K562 (cell line): ENCODE data around the gene POLK. TPM values are rescaled to one million over a fixed set of nuclear protein-coding genes. Genes with fewer than 3 reads are reported as not detected.

ENCODE experiments used
- ATAC-seq: fragments of 200-7000 bp; cut with Tn5 transposase; 3 replicates; pipeline ENCODE4 v1.9.1; 2020; ENCODE audit warnings: moderate library complexity
- BruUV-seq: library from RNA; stranded (reverse); fragments of 400-500 nt; replicated peaks from 2 replicates; lab custom pipeline; 2021; lab: Mats Ljungman, UMichigan
- CTCF ChIA-PET: fragments of 300-600 bp; formaldehyde crosslinking; extraction: SDS; loops from one replicate; lab custom pipeline; 2021; ENCODE audit warnings: low intra/inter-chr PET ratio; lab: Yijun Ruan, JAX
- POLR2A ChIA-PET: fragments of 300-600, 350-650 bp; sonication (Branson Sonifier 250); formaldehyde crosslinking; extraction: SDS; loops from one replicate; lab custom pipeline; 2021; ENCODE audit warnings: antibody characterized with exemption, inconsistent platforms; lab: Yijun Ruan, JAX
- DNase-seq, 4 experiments: peaks; one replicate each; pipeline versions ENCODE4 v3.0.0 to v3.0.0-alpha.2; 2011 to 2018; ENCODE audit warnings: low spot score in 3 of 4, mixed read lengths in 3 of 4; ENCODE audit errors: extremely low read depth in 1 of 4
- FAIRE-seq: peaks from 2 replicates; lab custom pipeline; 2011; peaks lifted over from hg19 to GRCh38; lab: Jason Lieb, UNC
- H2AFZ ChIP-seq: 2 replicates; pipeline ENCODE4 v1.6.0; 2011; ENCODE audit warnings: low read depth, low read length, control low read depth, inconsistent platforms
- H3K27ac ChIP-seq: fragments of 200-600 bp; 3 replicates; pipeline ENCODE4 v1.8.0; 2011; ENCODE audit warnings: low read depth, mild to moderate bottlenecking, control low read depth, inconsistent platforms, low read length, moderate library complexity, mixed read lengths; ENCODE audit errors: extremely low read depth
- H3K27me3 ChIP-seq, 2 experiments: fragments of 300-600 bp in 1 of 2; 2 replicates in 1 of 2; 3 replicates in 1 of 2; pipeline versions ENCODE4 v1.6.0 to v1.8.0; 2011; ENCODE audit warnings: inconsistent platforms in 2 of 2, low read length in 2 of 2, mild to moderate bottlenecking in 1 of 2, mixed read lengths in 1 of 2, moderate library complexity in 1 of 2; ENCODE audit not compliant: control insufficient read depth in 2 of 2, insufficient read depth in 2 of 2
- H3K36me3 ChIP-seq: fragments of 300-600 bp; 3 replicates; pipeline ENCODE4 v1.8.0; 2011; ENCODE audit warnings: mild to moderate bottlenecking, low read length, inconsistent platforms; ENCODE audit not compliant: control insufficient read depth, insufficient read depth
- H3K4me1 ChIP-seq, 2 experiments: fragments of 200-600 bp in 1 of 2; replicated peaks in 1 of 2; 2 replicates in 1 of 2; 3 replicates in 1 of 2; pipeline versions ENCODE4 v1.5.1 to v1.8.0; 2011; ENCODE audit warnings: inconsistent platforms in 2 of 2, low read length in 2 of 2, mild to moderate bottlenecking in 1 of 2, mixed read lengths in 1 of 2, moderate library complexity in 1 of 2; ENCODE audit not compliant: control insufficient read depth in 2 of 2, insufficient read depth in 2 of 2
- H3K4me2 ChIP-seq: 2 replicates; pipeline ENCODE4 v1.6.1; 2011; ENCODE audit warnings: low read length, control low read depth, inconsistent platforms, mixed read lengths; ENCODE audit not compliant: insufficient read depth
- H3K4me3 ChIP-seq: fragments of 200-600 bp; sonication (generic), shearing (Covaris generic); 2 replicates; pipeline ENCODE4 v1.5.1; 2016; ENCODE audit warnings: control low read depth, inconsistent platforms
- H3K79me2 ChIP-seq: fragments of 200-600 bp; 3 replicates; pipeline ENCODE4 v1.8.0; 2011; ENCODE audit warnings: low read length, inconsistent platforms; ENCODE audit not compliant: control insufficient read depth, insufficient read depth
- H3K9ac ChIP-seq, 2 experiments: 2 replicates each; pipeline versions ENCODE4 v1.6.0 to v1.6.1; 2011; ENCODE audit warnings: low read depth in 2 of 2, low read length in 2 of 2, control low read depth in 1 of 2, inconsistent platforms in 1 of 2, mild to moderate bottlenecking in 1 of 2, mixed read lengths in 1 of 2; ENCODE audit not compliant: insufficient read depth in 1 of 2
- H3K9me1 ChIP-seq: one replicate; pipeline ENCODE4 v1.6.0; 2011; ENCODE audit warnings: inconsistent platforms, mild to moderate bottlenecking, low read length, moderate library complexity; ENCODE audit not compliant: control insufficient read depth, insufficient read depth
- H3K9me3 ChIP-seq: replicated peaks from 2 replicates; pipeline ENCODE4 v1.5.1; 2011; ENCODE audit warnings: low read depth, low read length, inconsistent platforms; ENCODE audit not compliant: control insufficient read depth, insufficient read depth
- H4K20me1 ChIP-seq: replicated peaks from 2 replicates; pipeline ENCODE4 v1.6.1; 2011; ENCODE audit warnings: low read length, inconsistent platforms, mixed read lengths; ENCODE audit not compliant: control insufficient read depth, insufficient read depth
- C11orf30 ChIP-seq: fragments of 450-650 bp; IDR thresholded peaks from 2 replicates; pipeline ENCODE4 v1.6.1; 2016; ENCODE audit warnings: low read depth, mild to moderate bottlenecking
- GTF2E2 ChIP-seq: fragments of 200-800 bp; sonication (Bioruptor generic); IDR thresholded peaks from 2 replicates; pipeline ENCODE4 v1.6.1; 2016; ENCODE audit warnings: missing genetic modification characterization, missing compliant biosample characterization
- MBD2 ChIP-seq: sonication (generic); IDR thresholded peaks from 2 replicates; pipeline ENCODE4 v1.6.1; 2016; ENCODE audit warnings: low read depth, borderline replicate concordance
- TFAM ChIP-seq: fragments of 250-450 bp; sonication (Bioruptor Pico); conservative IDR thresholded peaks from 2 replicates; pipeline ENCODE4 v1.5.0; 2021; ENCODE audit warnings: mild to moderate bottlenecking, moderate library complexity
- ZKSCAN1 ChIP-seq: fragments of 150-350 bp; IDR thresholded peaks from 2 replicates; pipeline ENCODE4 v1.6.1; 2016; ENCODE audit warnings: low read depth, low read length
- ZNF316 ChIP-seq: fragments of 450-650 bp; IDR thresholded peaks from 2 replicates; pipeline ENCODE4 v1.6.1; 2016
- WGBS: fragments of 100-300 bp; shearing (Covaris generic); methylation state at CpG from one replicate; pipeline ENCODE4 v1.1.6; 2016; ENCODE audit warnings: low coverage, mixed read lengths; ENCODE audit not compliant: insufficient coverage; ENCODE audit errors: missing lambda C conversion rate; 5-methylcytosine and 5-hydroxymethylcytosine counted together
- in situ Hi-C: fragments of 300-500 bp; cut with MboI; formaldehyde crosslinking; loops from 4 replicates; pipeline ENCODE4 v1.15.0; 2018; ENCODE audit warnings: inconsistent platforms, mixed read lengths
- intact Hi-C: fragments of 100-400 bp; cut with micrococcal nuclease; formaldehyde crosslinking; loops from 2 replicates; pipeline ENCODE4 v1.14.2; 2022
- polyA plus RNA-seq, 8 experiments: library from polyadenylated mRNA; depleted of rRNA in 4 of 8; stranded (reverse) in 5 of 8; unstranded in 3 of 8; fragments of >200 nt; fragmentation: Nextera tagmentation in 2 of 8; fragmentation: Illumina TruSeq in 1 of 8; extraction: Ambion mirVana in 2 of 8; extraction: Trizol in 1 of 8; gene quantifications; 2 replicates each; pipeline versions ENCODE4 v1.2.1 to v1.2.3, GENCODE V29; 2011 to 2014; ENCODE audit warnings: inconsistent platforms in 1 of 8, missing spikeins in 1 of 8
- total RNA-seq, 7 experiments: library from RNA; depleted of rRNA in 6 of 7; stranded (reverse); fragments of >200 nt in 6 of 7; fragmentation: Illumina TruSeq in 2 of 7; extraction: Trizol in 2 of 7; gene quantifications; 2 replicates each; pipeline versions ENCODE4 v1.2.1 to v1.2.3, GENCODE V29; 2011 to 2021; ENCODE audit warnings: low replicate concordance in 1 of 7

The POLK gene
- total and polyA plus RNA-seq, 9 of the 15 experiments (the other 6 are each of a cell fraction or from before 2014, with no cell fraction given) = 6.1 to 31.6 (median 16.5) TPM

DNA sequence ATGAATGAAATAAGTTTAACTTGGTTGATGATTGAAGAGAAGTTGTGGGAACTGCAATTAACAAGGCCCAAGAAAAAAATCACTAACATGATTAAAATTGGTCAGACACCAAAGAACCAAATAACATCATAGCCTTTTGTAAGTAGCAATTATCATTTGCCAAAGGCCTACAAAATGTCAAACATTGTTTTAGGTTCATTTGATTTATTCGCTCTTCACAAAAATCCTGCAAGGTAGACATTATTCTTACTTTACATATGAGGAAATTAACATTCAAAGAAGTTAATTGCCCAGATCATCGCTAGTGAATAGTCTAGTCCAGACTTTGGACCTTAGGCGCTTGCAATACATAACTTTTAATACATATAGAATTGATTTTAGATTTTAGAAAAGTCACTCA is 2.6 kb downstream of the POLK start:
- FAIRE-seq = no peak
- no peak for ATAC-seq
- no peak for DNase-seq
- Histone ChIP-seq H3K27me3 (no peaks in the 10 kb centered on the region), H3K4me3 (no peak overlapping the region), H2AFZ (no peak overlapping the region), H3K4me2 (no peak overlapping the region; the same call in 1 of the 2 replicates), H3K9ac (no peak overlapping the region), H3K4me1 (peaks cover 2 to 8% of the 10 kb centered on the region in 2 experiments; a peak in 2 of 5 replicates), H3K27ac (no peak overlapping the region), H3K36me3 (peaks cover 5% of the 10 kb centered on the region), H3K9me3 (no peaks in the 10 kb centered on the region), H3K9me1 (no peaks in the 10 kb centered on the region), H4K20me1 (0 out of 2 replicates have a peak, but pooled peaks cover 5% of the 10 kb centered on the region), H3K79me2 (peaks cover 96% of the 10 kb centered on the region)
- no TSS peak for BruUV-seq
- intact Hi-C loops = loop anchor here (5.0 kb wide), 3 partner anchors 53 to 153 kb away; no protein-coding TSS in a partner anchor
- in situ Hi-C loops = no loop called here
- WGBS = 94% methylated on average over 3 of the region's 3 CpGs
- POLR2A ChIA-PET = no interaction called here
- TF ChIP-seq C11orf30 = peak; percentile 39; the same call in 1 of the 2 replicates
- peak; percentile 54 for TF ChIP-seq ZNF316
- no peak for TF ChIP-seq TFAM (CRISPR knock-in tag)
- CTCF ChIA-PET = no interaction called here

- H3K79me2 ChIP-seq = peaks cover 95% of the 10 kb centered on the region
- WGBS = 100% methylated on average over 1 of the region's 1 CpG
- H3K4me3 ChIP-seq = no peak overlapping the region
- H3K9ac ChIP-seq = no peak overlapping the region
- no peak overlapping the region for H2AFZ ChIP-seq
- CTCF ChIA-PET = no interaction called here
- peaks cover 14% of the 10 kb centered on the region for H3K9me3 ChIP-seq
- TF ChIP-seq MBD2 = no peak
- no peak for TF ChIP-seq GTF2E2 (tag)
- no peak for TF ChIP-seq ZKSCAN1
- TF ChIP-seq, all 486 proteins: peak for 0
- POLR2A ChIA-PET = interaction anchor here (0.6 to 2.1 kb wide), 2 partner anchors 12 to 47 kb away, joined by 3 to 5 read pairs; no protein-coding TSS in a partner anchor
- FAIRE-seq (no peak), ATAC-seq (no peak), DNase-seq (no peak)
- H3K27me3 ChIP-seq = no peaks in the 10 kb centered on the region
- no TSS peak for BruUV-seq
- intact Hi-C loops (no loop called here), in situ Hi-C loops (no loop called here)
- H3K27ac ChIP-seq = no peak overlapping the region
- no peaks in the 10 kb centered on the region for H4K20me1 ChIP-seq
- peaks cover 9% of the 10 kb centered on the region; the same call in 2 of the 3 replicates for H3K36me3 ChIP-seq
- no peak overlapping the region for H3K4me2 ChIP-seq
- H3K4me1 ChIP-seq = no peaks in the 10 kb centered on the region
- H3K9me1 ChIP-seq = no peaks in the 10 kb centered on the region
Observed at GRCh38 chr5:75519761-75520160, 8.1 kb downstream of the POLK start.
